Lung microvascular endothelial cell (primary cell): ENCODE data around the gene SLC25A5. TPM values are rescaled to one million over a fixed set of nuclear protein-coding genes. Genes with fewer than 3 reads are reported as not detected.
A peak's percentile ranks its signal among the peaks of the same experiment; 100 is the strongest.
"Not testable (repeated sequence)": the region's sequence is repeated elsewhere in the genome, so short reads cannot be mapped to it uniquely, and the experiment has no call there.

ENCODE experiments used
- DNase-seq, 2 donors: peaks; one replicate each; pipeline versions ENCODE4 v3.0.0 to v3.0.0-alpha.2; 2010; ENCODE audit warnings: low read depth in 2 of 2
- total RNA-seq: library from RNA; depleted of rRNA; stranded (reverse); fragments of >200 nt; gene quantifications from 2 replicates; pipeline ENCODE4 v1.2.1, GENCODE V29; 2014

Gene SLC25A5
- total RNA-seq = 146 and 223 TPM in 2 replicates

DNA sequence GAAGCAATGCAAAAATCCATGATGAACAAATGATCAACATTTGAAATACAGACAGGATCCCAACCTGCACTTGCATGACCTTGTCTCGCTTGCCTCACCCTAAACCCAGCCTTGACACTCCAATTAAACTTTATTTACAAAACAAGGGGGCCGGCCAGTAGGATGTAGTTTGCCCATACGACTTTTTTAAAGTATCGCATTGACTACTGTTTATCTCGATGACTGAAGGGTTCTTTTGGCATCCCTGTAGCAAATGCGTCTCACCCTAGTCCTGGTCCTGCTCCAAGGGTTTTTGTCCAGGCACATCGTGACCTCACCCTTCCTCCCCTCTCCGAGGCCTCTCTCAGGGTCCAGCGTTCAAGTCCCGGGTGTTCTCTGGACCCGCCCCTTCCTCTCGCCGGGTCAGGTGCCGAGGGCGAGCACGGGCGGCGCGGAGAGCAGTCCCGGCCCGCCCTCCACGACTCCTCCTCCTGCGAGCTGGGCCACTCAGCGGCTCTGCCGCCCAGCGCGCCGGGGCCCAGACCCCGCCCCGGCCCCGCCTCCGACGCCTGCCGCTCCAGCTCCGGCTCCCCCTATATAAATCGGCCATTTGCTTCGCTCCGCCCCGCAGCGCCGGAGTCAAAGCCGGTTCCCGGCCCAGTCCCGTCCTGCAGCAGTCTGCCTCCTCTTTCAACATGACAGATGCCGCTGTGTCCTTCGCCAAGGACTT is at the start of gene SLC25A5:
Gene SLC25A5 (plus strand): TSS at position 603 of the 709 bp plus-strand sequence. CDS start 72 bp downstream, at position 675.
- DNase-seq = peak; percentile 84 to 89

DNA sequence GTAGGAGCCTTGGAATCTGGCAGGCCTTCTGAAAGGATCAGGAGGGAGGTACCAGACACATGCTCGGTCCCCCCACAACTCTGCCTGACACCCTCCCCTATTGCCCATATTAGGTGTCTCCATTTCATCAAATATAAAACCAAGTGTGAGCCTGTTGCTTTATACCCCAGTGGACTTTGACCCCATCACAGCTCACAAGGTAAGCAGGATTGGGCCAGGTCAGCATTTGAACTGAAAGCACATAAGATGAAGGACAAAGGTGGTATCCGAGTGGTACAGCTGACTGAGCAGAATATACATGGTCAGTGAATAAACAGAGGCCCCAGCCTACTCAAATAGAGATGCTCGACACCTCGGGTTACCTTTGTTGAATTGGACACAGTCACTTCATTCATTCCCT is 49.1 kb upstream of the SLC25A5 start:
- DNase-seq = no peak

DNA sequence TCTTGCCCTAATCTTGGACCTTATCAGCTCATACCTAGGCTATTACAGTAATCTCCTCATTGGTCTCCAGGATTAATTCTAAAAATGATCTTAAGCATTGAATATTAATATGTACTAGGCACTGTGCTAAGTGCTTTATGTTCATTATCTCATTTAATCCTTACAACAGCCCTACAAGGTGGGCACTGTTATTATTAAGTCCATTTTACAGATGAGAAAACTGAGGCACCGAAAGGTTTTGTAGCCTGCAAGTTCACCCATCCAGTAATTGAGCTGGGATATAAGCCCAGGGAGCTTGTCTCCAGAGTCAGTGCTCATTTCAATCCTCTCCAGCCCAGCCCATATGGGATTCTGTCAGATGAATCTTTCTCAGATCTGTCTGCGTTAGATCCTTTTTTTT is 48.3 kb upstream of the SLC25A5 start:
- no peak for DNase-seq

DNA sequence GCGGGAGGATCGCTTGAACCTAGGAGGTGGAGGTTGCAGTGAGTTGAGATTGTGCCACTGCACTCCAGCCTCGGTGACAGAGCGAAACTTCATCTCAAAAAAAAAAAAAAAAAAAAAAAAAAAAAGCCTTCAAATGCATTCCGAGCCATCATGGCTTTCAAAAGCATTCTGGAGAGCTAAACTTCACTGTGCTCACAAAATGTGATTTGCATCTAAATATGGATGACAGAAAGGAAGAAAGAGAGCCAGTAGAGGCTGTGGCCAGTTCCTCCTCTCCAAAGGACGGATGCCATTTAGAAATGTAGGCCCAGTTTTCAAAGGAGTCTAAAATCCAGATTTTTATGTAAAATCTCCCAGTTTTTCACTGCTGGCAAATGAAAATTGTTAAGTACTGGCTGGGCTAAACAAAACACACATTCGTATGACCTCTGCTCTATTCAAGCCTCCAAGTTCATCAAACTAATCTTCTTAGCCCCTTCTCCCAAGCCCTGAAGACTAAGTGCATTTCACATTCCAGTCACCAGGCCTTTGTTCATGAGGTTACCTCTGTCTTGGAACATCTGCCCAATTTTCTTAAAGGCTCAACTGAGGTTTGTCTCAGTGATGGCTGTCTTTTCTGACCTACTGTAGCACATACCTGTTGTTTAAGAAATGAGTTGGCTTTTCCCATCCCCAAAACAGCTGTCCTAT is 47.1 kb upstream of the SLC25A5 start:
- no peak for DNase-seq

DNA sequence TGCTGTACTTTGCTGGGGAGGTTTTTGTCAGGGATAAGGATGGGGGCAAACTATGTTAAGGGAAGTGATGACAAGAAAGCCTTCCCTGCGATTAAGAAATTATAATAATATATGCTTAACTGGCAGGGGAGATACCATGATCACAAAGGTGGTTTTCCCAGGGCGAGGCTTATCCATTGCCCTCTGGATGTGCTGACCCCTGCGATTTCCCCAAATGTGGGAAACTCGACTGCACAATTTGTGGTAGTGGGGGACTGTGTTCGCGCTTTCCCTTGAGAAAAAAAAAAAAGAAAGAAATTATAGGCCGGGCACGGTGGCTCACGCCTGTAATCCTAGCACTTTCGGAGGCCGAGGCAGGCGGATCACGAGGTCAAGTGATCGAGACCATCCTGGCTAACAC is 44.6 kb upstream of the SLC25A5 start:
- DNase-seq = peak in 1 of 2 donors; percentile 5

DNA sequence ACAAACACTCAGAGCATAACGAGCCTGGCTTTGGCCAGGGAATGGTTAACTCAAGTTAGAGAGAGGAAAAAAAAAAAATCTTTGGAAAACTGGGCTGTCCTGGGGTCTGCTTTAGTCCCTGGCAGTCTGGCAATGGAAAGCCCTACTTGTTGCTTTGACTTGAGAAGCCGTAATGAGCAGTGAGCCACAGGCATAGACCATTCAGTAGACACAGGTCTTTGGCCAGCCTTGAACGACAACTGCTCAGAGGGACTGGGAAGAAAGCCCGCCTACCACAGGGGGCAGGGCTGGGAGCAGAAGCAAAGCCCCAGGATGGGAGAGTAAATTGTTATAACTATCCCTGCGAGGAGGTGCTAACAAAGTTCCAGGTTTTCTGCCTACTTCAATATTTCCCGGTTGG is 43.2 kb upstream of the SLC25A5 start:
- no peak for DNase-seq

DNA sequence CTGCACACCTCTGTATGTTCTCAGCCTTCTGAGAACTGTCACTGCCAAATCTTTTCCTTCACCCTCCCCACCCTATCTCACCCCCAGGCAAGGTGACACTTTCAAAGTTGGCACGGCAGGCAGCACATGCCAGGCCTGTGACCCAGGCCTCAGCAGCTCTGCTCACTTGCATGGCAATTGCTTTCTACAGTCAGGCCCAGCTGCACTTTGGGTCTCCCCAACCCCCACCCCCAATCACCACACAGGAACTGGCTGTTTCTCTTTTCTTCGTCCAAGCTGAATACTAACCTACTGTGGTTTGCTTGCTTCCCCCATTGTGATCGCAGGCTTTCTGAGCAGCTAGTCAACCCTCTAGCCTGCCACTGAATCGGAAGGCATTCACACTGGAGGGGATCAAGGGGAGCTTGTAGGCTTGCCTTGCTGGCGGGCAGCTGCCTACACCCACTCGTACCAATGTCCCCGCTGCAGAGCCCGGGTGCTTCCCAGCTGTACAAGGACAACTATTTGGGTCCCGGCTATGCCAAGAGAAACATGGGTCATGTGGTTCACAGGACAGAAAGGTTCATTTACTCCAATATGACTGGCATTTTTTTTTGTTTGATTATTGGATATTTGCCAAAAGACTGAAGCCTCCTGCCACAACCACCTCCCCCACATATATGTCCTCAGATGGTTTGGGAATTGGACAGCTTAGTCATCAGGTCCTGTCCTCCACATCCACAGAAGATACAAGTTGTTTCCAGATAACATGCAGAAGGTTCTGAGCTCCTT is 41.0 kb upstream of the SLC25A5 start:
- DNase-seq = peak; percentile 8 to 54

DNA sequence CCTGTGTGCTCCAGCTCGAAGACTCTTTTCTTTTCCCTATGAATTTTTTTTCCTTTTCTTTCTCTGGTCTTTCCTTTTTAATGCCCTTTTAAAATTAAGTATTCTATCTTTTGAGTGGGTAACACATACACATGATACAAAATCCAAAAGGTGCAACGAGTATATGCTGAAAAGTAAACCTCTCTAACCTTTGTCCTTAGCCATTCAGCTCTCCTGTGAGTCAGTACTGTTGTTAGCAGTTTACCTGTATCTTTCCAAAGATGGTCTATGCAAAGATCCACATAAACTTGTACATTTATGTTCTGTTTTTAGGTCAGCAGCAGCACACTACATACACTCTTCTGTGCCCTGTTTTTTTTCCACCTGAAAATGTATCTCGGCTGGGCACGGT is 40.5 kb upstream of the SLC25A5 start:
- DNase-seq = no peak

DNA sequence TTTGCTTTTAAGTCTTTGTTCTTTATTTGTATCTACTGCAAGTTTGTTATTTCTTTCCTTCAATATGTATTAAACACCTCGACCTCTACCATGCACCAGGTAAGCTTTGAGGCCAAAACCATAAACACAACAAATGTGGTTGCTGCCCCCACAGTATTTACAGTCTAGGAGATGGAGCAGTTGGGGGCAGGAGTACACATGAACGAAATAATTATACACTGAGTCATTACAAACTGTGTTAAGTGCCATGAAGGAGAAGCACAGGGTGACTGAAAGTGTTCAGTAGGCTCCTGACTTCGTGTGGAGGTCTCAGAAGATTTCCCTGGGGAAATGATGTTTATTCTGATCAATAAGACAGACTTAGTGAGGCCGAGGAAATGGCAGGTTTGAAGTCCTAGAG is 38.8 kb upstream of the SLC25A5 start:
- no peak for DNase-seq

DNA sequence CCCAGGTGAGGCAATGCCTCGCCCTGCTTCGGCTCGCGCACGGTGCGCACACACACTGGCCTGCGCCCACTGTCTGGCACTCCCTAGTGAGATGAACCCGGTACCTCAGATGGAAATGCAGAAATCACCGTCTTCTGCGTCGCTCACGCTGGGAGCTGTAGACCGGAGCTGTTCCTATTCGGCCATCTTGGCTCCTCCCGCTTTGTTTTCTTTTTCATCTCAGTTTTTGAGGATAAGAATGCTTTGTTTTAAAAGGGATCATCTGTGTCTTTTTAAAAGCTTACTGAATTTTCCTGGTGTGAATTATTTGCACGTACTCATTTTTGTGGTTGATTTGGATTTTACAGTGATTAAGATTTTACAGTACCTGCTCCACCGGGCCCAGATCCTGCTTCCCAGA is 26.9 kb upstream of the SLC25A5 start:
- not testable (repeated sequence) for DNase-seq

DNA sequence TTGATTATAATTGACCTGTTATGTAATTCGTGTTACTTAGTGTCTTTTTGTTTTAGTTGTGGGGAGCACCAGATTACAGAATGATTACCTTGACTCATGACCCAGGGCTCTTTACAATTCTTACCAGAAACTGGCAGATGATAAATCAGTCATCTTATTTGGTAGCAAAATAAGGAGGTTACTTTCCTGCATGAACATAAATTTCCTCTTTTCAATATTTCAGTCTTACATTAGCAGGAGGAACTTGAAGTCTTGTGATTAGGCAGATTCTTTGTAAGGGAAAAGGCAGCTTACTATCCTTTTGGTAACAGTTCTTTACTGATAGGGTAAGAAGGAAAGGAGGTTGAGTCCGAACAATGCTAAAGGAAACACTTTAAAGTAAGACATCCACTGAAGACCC is 26.0 kb upstream of the SLC25A5 start:
- DNase-seq = no peak

DNA sequence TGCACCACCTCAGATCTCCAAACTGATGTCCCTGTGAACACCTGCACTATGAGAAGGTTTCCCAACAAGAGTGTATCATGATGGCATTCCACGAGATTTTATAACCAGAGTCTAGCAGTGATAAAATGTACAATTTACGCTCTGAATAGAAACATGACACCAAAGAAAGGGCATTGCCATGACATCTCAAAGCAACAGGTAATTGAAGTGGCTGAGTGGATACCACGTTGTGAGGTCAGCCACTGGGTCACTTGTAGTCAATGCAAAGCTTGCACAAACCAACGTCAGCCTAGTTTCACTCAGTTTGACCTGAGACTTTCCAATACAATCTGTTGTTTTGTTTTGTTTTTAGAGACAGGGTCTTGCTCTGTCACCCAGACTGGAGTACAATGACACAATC is 15.0 kb upstream of the SLC25A5 start:
- DNase-seq = no peak

DNA sequence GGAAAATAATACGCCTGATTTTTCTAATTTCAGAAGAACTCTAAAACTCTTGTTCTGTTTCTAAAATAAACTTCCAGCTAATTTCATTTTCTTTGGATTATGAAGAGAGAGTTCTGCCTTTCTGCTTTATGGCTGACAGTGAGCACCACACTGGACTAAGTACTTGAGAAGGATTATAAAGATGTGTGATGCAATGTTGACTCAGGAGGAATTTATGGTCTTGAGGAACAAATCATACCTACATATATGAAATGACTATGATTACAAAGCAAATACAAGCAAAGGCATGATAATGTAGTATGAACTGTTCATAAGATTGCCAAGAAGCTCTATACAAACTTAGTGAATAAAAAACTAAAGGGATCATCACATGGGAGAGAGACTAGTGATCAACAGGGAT is 13.0 kb upstream of the SLC25A5 start:
- DNase-seq = no peak

DNA sequence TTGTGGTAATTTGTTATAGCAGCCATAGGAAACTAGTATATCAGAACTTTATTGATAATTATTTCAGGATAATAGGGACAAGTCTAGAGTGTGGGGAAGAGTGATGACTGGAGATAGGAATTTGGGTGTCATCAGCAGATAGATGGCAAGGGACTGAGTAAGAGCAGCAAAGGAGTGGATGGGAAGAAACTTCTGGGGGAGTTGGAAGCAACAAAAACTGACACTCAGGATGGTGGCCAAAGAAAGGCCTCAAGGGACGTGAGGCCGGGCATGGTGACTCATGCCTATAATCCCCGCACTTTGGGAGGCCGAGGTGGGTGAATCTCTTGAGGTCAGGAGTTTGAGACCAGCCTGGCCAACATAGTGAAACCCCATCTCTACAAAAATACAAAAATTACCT is 9.1 kb upstream of the SLC25A5 start:
- no peak for DNase-seq

DNA sequence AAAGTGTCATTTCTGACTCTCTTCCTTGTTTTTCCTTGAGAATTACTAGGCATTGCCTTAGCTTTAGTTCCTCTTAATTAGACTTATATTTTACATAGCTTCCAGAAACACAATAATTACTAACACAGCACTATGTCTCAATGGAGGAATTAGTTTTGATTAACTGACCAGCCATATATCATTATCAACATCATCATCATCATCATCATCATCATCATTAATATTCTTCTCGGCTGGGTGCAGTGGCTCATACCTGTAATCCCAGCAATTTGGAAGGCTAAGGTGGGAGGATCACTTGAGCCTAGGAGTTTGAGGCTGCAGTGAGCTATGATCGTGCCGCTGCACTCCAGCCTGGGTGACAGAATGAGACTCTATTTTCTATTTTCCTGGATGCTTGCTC is 2.7 kb upstream of the SLC25A5 start:
- no peak for DNase-seq

DNA sequence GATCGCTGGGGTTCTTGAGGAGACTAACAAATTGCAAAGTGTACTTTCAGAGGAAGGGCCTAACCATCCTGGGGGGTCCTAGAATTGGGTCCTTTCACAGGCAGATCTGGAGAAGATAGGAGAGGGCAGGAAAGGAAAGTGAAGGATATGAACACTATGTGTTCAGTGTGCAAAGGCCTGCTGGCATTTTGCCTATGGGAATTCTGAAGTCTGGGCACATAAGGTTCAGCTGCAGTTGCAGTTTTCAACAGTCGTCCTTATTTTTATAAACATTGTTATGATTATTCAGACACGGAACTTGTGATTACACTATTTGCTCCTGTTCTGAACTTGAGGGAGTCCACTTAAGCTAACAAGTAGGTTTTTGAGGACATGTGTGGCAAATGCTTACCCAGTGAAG is 1.3 kb upstream of the SLC25A5 start:
- DNase-seq = no peak

DNA sequence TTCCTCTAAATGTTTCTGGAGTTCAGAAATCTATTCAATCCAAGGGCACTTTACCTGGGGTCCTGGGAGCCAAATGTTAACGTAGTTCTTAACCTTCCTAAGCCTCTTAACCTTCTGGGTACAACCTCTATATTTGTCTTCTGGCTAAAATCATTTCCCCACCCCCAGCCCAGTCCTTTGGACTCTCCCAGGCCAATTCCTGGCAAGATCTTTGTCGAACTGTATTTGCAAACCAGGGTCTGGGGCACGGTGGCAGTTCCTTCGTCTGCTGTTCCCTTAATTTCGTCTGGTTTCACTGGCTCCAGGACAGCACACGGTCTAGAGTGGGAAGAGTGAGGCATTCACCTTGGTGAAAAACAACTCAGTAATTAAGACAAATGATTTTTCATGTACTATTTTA is 811 bp upstream of the SLC25A5 start:
- no peak for DNase-seq

DNA sequence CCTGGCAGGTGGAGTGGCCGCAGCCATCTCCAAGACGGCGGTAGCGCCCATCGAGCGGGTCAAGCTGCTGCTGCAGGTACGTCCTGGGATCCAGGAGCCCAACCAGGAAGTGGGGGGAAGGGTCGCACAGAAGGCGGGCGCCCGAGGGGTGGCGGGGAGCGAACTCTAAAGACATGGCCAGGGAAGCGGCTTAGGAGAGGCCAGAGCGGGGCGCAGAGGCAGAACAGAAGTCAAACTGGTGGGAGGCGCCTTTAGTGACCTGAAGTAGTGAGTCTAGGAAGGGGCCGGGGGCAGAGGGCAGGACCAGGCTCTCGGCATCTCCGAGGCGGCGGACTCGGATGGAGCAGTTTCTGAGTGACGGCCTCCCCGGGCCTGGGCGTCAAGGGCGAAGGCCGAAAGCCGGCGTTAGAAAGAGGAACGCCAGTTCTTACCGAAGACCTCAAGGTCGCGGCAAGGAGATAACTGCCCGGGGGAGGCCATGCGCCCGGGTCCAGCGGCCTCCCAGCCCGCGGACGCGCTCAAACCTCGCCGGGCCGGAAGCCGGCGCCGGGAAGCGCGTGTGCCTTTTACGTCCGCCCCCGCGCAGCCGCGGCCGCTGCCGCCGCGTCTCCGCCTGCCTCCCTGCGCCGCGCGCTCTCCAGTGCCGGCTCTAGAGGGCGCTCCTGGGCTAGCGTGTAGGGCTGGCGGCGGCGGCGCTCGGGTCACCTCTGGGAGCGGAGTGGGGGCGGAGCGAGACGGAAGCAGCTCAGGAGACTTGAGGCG is 488 bp downstream of the SLC25A5 start:
- DNase-seq = peak; percentile 84 to 88

DNA sequence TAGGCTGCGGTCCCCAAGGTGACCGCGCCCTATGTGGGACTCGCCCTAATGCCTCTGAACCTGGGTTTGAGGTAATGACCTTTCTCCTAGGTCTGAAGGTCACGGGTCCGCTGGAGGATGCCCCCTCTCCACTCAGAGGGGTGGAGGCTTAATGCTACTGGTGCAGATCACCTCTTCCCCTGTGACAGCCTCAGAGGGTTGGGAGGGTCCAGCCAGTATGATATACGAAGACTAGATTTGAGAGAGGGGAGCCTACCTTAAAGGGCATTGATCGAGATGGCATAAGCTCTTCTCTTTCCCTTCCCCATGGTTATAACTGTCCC is 1.0 kb downstream of the SLC25A5 start:
- DNase-seq = no peak

DNA sequence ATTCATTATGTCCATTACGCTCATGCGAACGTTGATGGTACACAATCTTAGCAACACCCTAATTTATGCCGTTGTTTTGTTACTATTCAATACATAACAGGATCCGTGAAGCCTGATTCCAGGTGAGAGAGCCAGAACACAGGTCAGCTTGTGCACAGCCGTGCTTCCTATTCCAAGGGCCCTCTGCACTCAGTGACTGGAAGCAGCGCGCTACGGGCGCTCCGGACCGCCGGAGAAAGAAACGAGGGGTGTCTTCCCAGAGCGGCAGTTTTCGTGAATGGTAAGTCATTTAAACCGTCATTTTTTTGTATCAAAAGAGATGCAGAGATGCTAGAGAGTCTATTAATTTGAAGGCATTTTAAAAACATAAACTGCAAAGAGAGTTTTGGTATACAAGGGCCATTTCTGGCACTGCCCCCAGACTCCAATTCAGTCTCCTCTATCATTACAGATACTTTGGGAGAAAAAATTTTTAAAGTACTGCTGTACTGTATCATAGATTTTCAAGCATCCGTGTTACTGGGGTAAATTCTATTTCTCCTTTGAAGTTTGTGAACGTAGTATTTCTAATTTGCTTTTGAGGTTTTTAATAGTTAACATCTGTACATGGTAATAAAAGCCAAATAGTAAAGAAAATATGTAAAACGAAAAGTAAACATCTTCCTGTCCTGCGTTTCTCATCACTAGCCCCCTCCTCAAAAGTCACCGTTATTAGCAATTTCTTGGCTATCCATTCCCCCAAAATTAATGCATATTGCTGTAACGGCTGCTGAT is 6.6 kb downstream of the SLC25A5 start:
- no peak for DNase-seq

DNA sequence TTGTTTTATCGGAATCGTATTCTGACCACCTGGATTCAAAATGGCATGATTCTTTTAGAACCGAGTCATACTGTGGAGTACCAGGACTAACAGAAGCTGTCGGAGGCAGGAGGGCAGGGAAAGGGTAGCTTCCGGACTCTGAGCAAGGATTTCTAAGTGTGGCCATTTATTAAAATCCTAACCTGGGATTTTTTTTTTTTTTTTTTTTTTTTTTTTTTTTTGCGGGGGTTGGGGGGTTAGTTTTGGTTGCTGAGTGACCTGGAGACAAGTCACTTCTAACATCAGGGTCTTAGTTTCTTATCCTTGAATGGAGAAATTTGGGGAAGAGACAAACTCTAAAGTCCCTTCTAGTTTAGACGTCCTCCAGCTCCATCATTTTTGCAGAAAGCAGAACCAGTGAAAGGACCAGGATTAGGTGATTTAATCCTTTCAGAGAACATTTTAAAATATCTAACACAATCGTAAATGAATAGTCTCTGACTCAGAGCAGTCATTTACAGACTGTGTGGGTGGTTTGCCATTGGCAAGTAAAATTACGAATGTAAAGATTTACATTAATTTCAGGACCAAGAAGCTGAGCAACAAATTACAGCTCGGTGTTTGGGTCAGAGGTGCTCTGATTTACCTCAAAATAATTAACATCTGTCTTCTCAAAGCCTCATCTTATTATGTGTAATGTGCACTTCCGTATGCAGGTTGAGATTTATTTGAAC is 7.3 kb downstream of the SLC25A5 start:
- DNase-seq = no peak
